ENCODE results near the gene ACSM2A.

GRCh38 chr16:20441191-20441590, 10.1 kb upstream of the ACSM2A start:
- TF ChIP-seq CTCF (IDR thresholded peaks at IDR 0.05) (no peak), POLR2A (IDR thresholded peaks at IDR 0.05) (no peak)
